ENCODE data around the gene NUBP2. TPM values are rescaled to one million over a fixed set of nuclear protein-coding genes. Genes with fewer than 3 reads are reported as not detected.

NUBP2 gene
- total and polyA plus RNA-seq, 2 experiments from 2014 or later = 79.4 to 175 TPM

DNA sequence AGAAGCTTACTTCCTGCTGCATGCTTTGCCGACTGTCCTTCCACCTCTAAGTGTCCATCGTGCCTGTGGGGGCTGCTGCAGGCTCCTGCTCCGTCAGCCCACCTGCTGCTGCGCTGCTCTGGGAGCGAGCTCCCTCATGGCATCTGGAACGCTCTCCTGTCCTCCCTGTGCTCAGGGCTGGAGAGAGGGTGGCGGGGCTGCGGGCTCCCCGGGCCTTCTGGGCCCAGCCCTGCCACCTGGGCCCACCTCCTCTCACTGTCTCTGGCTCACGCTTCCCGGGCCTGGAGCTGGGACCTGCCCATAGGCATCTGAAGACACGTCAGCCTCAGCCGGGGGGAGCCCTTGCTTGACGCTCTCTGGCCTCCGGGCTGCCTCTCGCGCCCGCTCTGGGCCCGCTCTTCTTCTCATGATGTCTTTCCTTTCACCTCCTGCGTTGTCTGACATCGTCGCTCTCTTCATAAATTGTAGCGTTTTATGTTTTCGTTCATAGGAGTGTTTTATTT is 38.4 kb upstream of the NUBP2 start:
- Histone ChIP-seq H3K9me2 (ENCODE audit: insufficient read depth) (no peaks in the 10 kb centered on the region), H3K79me2 (replicated peaks; ENCODE audit: insufficient read depth) (no peaks in the 10 kb centered on the region), H3K27me3 (ENCODE audit: insufficient read depth) (no peaks in the 10 kb centered on the region), H3K4me3 (no peak overlapping the region), H2AFZ (no peak overlapping the region), H3K36me3 (ENCODE audit: insufficient read depth) (no peaks in the 10 kb centered on the region), H3K27ac (ENCODE audit: low read depth) (no peak overlapping the region), H3K4me2 (no peak overlapping the region), H3F3A (replicated peaks; ENCODE audit: low read depth) (peaks cover 9% of the 10 kb centered on the region), H4K20me1 (replicated peaks; ENCODE audit: insufficient read depth) (no peaks in the 10 kb centered on the region), H3K4me1 (ENCODE audit: insufficient read depth) (no peaks in the 10 kb centered on the region)
- DNase-seq (ENCODE audit: low spot score) = peak; percentile 22
- peak; percentile 51 for ATAC-seq
- peaks cover 16% of the 10 kb centered on the region for H3K36me3 Mint-ChIP-seq (ENCODE audit: low read depth)
- H3K27ac Mint-ChIP-seq = no peak overlapping the region
- TF ChIP-seq ZNF114 (CRISPR knock-in tag; IDR thresholded peaks at IDR 0.05) (no peak), POLR2AphosphoS5 (IDR thresholded peaks at IDR 0.05; ENCODE audit: low read depth) (no peak)
- H3K9me3 Mint-ChIP-seq = peaks cover 3% of the 10 kb centered on the region; the same call in 2 of the 3 replicates
- no peaks in the 10 kb centered on the region for H3K4me1 Mint-ChIP-seq
- H3K4me3 Mint-ChIP-seq = no peak overlapping the region
- peaks cover 10% of the 10 kb centered on the region for H3K27me3 Mint-ChIP-seq (ENCODE audit: insufficient read depth, low read depth, poor library complexity)

DNA sequence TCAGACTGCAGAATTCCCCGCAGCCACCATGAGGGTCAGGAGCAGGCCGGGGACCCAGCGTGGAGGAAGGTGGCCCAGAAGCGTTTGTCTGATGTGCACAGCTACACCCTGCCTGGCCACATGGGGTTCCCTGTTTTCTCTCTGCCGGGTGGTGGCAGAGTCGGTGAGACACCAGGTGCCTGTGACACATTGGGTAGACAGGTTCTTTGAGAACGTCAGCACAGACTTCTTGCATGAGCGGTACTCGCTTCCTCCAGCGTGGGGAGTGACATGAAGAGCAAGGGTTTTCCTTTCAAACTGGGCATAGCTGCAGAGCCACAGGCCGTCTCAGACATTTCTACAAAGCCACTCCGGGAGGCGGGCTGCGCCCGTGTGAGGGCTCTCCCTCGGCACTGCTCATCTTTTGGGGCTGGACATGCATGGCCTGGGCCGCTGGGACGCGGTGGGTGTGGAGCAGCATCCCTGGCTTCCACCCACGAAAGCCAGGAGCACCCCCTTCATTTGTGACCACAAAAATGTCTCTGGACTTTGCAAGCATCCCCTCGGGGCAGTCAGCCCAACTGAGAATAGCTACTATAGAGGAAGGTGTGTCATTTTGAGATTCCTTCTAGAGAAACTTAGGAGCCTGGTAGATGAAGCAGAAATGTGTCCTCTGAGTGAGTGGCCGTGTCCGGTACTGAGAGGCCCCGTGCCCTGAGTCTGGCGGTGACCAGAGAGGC is 37.4 kb upstream of the NUBP2 start:
- no peaks in the 10 kb centered on the region for H3K27me3 ChIP-seq (ENCODE audit: insufficient read depth)
- H3K27me3 Mint-ChIP-seq (ENCODE audit: insufficient read depth, low read depth, poor library complexity) = peaks cover 10% of the 10 kb centered on the region
- no peaks in the 10 kb centered on the region for H3K79me2 ChIP-seq (replicated peaks; ENCODE audit: insufficient read depth)
- no peaks in the 10 kb centered on the region for H3K9me2 ChIP-seq (ENCODE audit: insufficient read depth)
- no peak overlapping the region for H2AFZ ChIP-seq
- H3K4me2 ChIP-seq = no peak overlapping the region
- no peaks in the 10 kb centered on the region for H3K4me1 Mint-ChIP-seq
- H3K9me3 Mint-ChIP-seq = peaks cover 3% of the 10 kb centered on the region; the same call in 2 of the 3 replicates
- no peak for TF ChIP-seq JUNB (IDR thresholded peaks at IDR 0.05; ENCODE audit: unreplicated experiment)
- TF ChIP-seq EZH2phosphoT487 (IDR thresholded peaks at IDR 0.05; ENCODE audit: unreplicated experiment) = no peak
- no peak for TF ChIP-seq EZH2 (IDR thresholded peaks at IDR 0.05; ENCODE audit: low read depth, unreplicated experiment)
- TF ChIP-seq, protein P1, sequence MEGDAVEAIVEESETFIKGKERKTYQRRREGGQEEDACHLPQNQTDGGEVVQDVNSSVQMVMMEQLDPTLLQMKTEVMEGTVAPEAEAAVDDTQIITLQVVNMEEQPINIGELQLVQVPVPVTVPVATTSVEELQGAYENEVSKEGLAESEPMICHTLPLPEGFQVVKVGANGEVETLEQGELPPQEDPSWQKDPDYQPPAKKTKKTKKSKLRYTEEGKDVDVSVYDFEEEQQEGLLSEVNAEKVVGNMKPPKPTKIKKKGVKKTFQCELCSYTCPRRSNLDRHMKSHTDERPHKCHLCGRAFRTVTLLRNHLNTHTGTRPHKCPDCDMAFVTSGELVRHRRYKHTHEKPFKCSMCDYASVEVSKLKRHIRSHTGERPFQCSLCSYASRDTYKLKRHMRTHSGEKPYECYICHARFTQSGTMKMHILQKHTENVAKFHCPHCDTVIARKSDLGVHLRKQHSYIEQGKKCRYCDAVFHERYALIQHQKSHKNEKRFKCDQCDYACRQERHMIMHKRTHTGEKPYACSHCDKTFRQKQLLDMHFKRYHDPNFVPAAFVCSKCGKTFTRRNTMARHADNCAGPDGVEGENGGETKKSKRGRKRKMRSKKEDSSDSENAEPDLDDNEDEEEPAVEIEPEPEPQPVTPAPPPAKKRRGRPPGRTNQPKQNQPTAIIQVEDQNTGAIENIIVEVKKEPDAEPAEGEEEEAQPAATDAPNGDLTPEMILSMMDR (conservative IDR thresholded peaks at IDR 0.05; ENCODE audit: low read depth in 2 of 2) = no peak
- TF ChIP-seq, protein P2, sequence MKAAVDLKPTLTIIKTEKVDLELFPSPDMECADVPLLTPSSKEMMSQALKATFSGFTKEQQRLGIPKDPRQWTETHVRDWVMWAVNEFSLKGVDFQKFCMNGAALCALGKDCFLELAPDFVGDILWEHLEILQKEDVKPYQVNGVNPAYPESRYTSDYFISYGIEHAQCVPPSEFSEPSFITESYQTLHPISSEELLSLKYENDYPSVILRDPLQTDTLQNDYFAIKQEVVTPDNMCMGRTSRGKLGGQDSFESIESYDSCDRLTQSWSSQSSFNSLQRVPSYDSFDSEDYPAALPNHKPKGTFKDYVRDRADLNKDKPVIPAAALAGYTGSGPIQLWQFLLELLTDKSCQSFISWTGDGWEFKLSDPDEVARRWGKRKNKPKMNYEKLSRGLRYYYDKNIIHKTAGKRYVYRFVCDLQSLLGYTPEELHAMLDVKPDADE (IDR thresholded peaks at IDR 0.05) = no peak
- TF ChIP-seq POLR2AphosphoS5 (IDR thresholded peaks at IDR 0.05; ENCODE audit: low read depth) = no peak
- ATAC-seq (no peak; the same call in 2 of the 3 replicates), DNase-seq (ENCODE audit: low spot score) (no peak)
- no peak overlapping the region for H3K4me3 ChIP-seq
- no peak overlapping the region for H3K27ac Mint-ChIP-seq
- H3F3A ChIP-seq (replicated peaks; ENCODE audit: low read depth) = no peaks in the 10 kb centered on the region
- no peak overlapping the region for H3K4me3 Mint-ChIP-seq
- no peak overlapping the region for H3K27ac ChIP-seq (ENCODE audit: low read depth)
- peaks cover 16% of the 10 kb centered on the region for H3K36me3 Mint-ChIP-seq (ENCODE audit: low read depth)
- H3K36me3 ChIP-seq (ENCODE audit: insufficient read depth) = no peaks in the 10 kb centered on the region; the same call in 1 of the 2 replicates
- H4K20me1 ChIP-seq (replicated peaks; ENCODE audit: insufficient read depth) = no peaks in the 10 kb centered on the region
- H3K4me1 ChIP-seq (ENCODE audit: insufficient read depth) = no peaks in the 10 kb centered on the region
